Right cardiac atrium (tissue), 5 donors: ENCODE results near the gene STIMATE. TPM values are rescaled to one million over a fixed set of nuclear protein-coding genes. Genes with fewer than 3 reads are reported as not detected.

Experiments used
- ATAC-seq, 2 donors: fragments of 200-7000 bp; cut with Tn5 transposase; one replicate each; pipeline versions ENCODE4 v1.8.0 to v1.9.1; 2020; ENCODE audit warnings: moderate library complexity in 2 of 2, mild to moderate bottlenecking in 1 of 2
- DNase-seq, 3 donors: peaks; one replicate each; pipeline ENCODE4 v3.0.0-alpha.2; 2020
- H3K27ac ChIP-seq: one replicate; pipeline ENCODE4 v1.5.1; 2013; ENCODE audit warnings: mild to moderate bottlenecking, low read length, control low read depth, moderate library complexity
- H3K27me3 ChIP-seq: one replicate; pipeline ENCODE4 v1.6.1; 2013; ENCODE audit not compliant: control insufficient read depth, insufficient read depth
- H3K4me1 ChIP-seq: one replicate; pipeline ENCODE4 v1.6.1; 2013; ENCODE audit warnings: low read length; ENCODE audit not compliant: control insufficient read depth, insufficient read depth
- H3K4me3 ChIP-seq: one replicate; pipeline ENCODE4 v1.5.1; 2013; ENCODE audit warnings: low read length, control low read depth
- H3K9me3 ChIP-seq: one replicate; pipeline ENCODE4 v1.6.1; 2013; ENCODE audit warnings: low read length; ENCODE audit not compliant: control insufficient read depth
- WGBS: extraction: QIAGEN DNeasy Blood & Tissue Kit; methylation state at CpG from one replicate; pipeline ENCODE4 v1.1.7; 2013; 5-methylcytosine and 5-hydroxymethylcytosine counted together
- intact Hi-C, 4 donors: fragments of 100-400 bp; cut with DNase I; formaldehyde crosslinking; loops; one replicate each; pipeline versions ENCODE4 v1.11.0 to v1.14.0; 2022 to 2023
- microRNA-seq, 2 donors: library from miRNA; unstranded; fragments of <30 nt; microRNA quantifications; one replicate each; pipeline ENCODE4 v1.2.0, GENCODE V29; 2020 to 2021
- polyA plus RNA-seq: library from polyadenylated mRNA; stranded (reverse); fragments of 200-250 nt; gene quantifications from one replicate; pipeline ENCODE4 v1.2.3, GENCODE V29; 2013
- total RNA-seq, 4 donors: library from RNA; stranded (reverse); fragmentation: NEBNext Ultra II Directional; extraction: Animal tissue kit (Norgen Biotek cat#: 25700); gene quantifications; one replicate each; pipeline ENCODE4 v1.2.1, GENCODE V29; 2021
- donor health status: healthy with polysubstance abuse.
- donor health status: DM: no; HTN: yes; CAD: no.
- donor health status: DM: no; HTN: no; CAD: no.
- donor health status: DM: no; HTN: yes; CAD: no; lungs with severe emphysema.
- donor health status: DM: yes; HTN: yes; CAD: no.

The STIMATE gene
- total and polyA plus RNA-seq, 5 donors: 4.3 to 9.3 (median 7.8) TPM

DNA sequence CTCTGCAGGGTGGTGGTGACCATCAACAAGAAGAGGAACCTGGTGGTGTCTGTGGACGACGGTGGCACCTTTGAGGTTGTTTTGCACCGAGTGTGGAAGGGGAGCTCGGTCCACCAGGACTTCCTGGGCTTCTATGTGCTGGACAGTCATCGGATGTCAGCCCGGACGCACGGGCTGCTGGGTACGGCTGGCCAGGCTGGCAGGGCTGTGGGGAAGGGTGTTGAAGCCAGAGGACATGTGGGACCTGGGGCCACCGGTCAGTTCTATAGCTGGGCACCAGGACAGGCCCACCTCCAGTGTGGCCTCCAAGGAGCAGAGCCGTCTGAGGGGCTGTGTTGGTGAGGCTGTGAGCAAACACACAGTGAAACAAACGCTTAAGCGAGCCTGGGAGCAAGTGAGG is 106.6 kb downstream of the STIMATE start:
- DNase-seq (no peak), ATAC-seq (no peak)
- Histone ChIP-seq H3K27ac (no peak overlapping the region), H3K9me3 (no peaks in the 10 kb centered on the region), H3K4me1 (no peaks in the 10 kb centered on the region), H3K4me3 (no peak overlapping the region), H3K27me3 (no peaks in the 10 kb centered on the region)
- intact Hi-C loops: no loop called here
- 84% methylated on average over 13 of the region's 13 CpGs for WGBS

DNA sequence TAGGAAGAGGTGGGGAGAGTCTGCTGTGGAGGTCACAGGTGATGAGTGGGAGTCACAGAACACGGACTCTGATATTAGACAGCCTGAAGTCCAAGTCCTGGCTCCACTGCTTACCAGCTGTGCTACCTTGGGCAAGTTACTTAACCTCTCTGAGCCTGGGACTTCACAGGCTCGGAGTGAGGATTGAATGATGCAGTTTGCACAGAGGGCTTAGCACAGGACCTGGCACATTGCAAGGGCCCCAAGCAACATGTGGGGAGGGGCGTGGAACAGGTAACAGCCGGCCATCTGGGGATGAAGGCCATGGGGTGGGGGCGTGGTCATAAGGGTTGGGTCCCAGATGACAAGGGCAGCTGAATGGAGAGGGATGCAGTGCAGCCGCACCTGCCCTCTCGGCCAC is 107.0 kb downstream of the STIMATE start:
- H3K4me1 ChIP-seq: no peaks in the 10 kb centered on the region
- no peak overlapping the region for H3K4me3 ChIP-seq
- intact Hi-C loops: no loop called here
- no peaks in the 10 kb centered on the region for H3K27me3 ChIP-seq
- WGBS: 83% methylated on average over 7 of the region's 7 CpGs
- DNase-seq (peak in 1 of 3 donors; percentile 13), ATAC-seq (no peak)
- H3K9me3 ChIP-seq: no peaks in the 10 kb centered on the region
- H3K27ac ChIP-seq: no peak overlapping the region

DNA sequence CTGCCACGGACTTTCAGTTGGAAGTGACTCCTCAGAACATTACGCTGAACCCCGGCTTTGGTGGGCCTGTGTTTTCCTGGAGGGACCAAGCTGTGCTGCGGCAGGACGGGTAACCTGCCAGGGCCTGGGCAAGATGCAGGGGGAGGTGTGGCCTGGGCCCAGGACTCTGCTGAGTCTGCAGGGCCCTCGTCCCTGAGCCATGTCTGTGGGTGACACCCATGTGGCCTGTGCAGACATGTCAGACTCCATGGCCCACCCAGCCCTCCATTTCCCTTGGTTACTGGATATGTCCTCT is 107.7 kb downstream of the STIMATE start:
- Histone ChIP-seq H3K27ac (no peak overlapping the region), H3K4me3 (no peak overlapping the region), H3K27me3 (no peaks in the 10 kb centered on the region), H3K4me1 (no peaks in the 10 kb centered on the region), H3K9me3 (no peaks in the 10 kb centered on the region)
- ATAC-seq: no peak
- intact Hi-C loops: no loop called here
- 90% methylated on average over 6 of the region's 6 CpGs for WGBS
- DNase-seq: peak in 1 of 3 donors; percentile 35

DNA sequence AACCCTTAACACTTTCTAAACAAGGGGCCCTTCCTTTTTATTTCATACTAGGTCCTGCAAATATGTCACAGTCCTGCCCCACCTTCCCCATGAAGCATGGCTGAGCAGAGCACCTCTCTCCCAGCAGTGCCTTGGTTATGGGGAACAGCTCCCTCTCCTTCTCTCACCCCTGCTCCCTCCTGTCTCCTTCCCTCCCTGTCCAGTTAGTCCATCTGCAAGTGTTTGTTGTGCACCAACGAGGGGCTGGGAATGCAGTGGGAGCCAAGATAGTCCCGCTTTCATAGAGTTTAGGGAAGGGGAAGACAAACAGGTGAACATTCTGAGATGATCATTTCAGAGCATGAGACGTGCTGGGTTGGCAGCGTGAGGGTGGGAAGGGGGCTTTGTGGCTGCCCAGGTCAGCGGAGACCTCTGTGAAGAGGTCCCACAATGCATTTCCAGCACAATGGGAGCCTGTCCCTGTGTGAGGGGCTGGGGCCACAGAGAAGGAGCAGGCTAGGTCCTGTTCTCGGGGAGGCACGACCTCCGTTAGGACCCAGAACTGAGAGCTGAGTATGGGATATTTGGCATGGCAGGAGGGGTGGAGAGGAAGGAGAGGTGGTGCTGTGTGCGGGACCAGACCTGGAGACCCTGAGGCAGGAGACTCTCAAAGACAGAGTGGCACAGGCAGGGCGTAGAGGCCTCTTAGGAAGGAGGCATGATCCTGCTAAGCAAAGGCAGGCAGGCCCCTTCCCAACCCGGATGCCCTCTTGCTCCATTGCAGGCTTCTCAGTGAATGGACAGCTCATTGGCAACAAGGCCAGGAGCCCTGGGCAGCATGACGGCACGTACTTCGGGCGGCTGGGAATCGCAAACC is 108.2 kb downstream of the STIMATE start:
- H3K27ac ChIP-seq: no peak overlapping the region
- no peak overlapping the region for H3K4me3 ChIP-seq
- intact Hi-C loops: no loop called here
- DNase-seq (no peak), ATAC-seq (no peak)
- no peaks in the 10 kb centered on the region for H3K27me3 ChIP-seq
- H3K4me1 ChIP-seq: no peaks in the 10 kb centered on the region
- H3K9me3 ChIP-seq: no peaks in the 10 kb centered on the region
- WGBS: 80% methylated on average over 16 of the region's 16 CpGs

DNA sequence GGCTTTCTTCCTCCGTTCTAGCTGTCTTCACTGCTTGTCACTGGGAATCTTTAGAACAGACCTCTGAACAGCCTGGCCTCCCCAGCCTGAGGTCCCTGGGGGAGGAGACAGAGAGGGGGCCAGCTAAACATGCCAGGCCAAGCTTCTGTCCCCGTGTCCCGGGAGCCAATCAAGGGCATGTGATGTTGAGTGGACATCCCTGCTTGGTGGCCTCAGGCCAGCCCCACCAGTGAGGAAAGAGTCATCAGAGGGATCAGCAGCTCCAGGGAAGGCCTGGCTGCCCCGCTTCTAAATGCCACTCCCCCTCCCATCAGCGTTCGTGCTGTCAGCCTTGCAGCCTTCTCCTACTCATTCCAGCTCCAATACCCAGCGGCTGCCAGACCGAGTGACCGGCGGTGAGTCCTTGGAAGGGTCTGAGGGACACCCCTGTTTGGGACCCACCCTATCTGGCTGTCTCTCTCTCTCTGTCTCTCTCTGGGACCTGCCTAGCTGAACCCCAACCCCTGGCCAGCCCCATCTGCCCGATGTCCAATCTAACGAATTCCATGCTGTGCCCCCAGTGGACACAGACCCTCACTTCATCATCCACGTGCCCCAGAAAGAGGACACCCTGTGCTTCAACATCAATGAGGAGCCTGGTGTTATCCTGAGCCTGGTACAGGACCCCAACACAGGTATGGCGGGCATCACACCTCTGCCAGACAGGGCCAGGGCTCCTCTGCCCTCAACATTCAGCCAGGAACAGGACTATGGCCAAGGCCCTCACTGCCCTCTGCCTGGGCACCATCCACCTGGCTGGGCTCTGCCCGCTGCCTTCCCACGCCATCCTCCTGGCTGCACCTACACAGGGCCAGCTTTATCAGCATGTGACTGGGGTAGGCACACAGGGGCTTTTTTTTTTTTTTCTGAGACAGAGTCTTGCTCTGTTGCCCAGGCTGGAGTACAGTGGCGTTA is 109.4 kb downstream of the STIMATE start:
- ATAC-seq (peak; percentile 20), DNase-seq (peak in 2 of 3 donors; percentile 31 to 57)
- WGBS: 63% methylated on average over 17 of the region's 17 CpGs
- no peaks in the 10 kb centered on the region for H3K9me3 ChIP-seq
- H3K4me1 ChIP-seq: no peaks in the 10 kb centered on the region
- no peaks in the 10 kb centered on the region for H3K27me3 ChIP-seq
- intact Hi-C loops: no loop called here
- H3K27ac ChIP-seq: no peak overlapping the region
- no peak overlapping the region for H3K4me3 ChIP-seq

DNA sequence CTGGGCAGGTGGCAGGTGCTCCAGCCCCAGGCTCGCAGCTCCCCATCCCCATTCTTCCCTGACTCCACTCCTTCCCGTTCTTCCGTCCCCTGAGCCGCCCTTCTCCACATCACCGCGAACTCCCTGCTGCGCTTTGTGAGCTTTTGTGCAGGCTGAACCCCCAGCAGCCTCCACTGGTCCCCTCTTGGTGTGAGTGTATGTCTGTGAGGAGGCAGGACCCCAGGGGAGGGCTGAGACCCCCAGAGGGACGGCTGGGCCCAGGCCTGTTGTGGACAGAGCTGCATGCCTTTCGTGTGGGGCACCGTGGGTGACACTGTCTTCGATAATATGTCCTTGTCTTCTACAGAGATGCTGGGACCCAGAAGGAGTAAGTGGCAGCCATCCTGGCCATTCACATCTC is 110.1 kb downstream of the STIMATE start:
- H3K4me3 ChIP-seq: no peak overlapping the region
- no peak for DNase-seq
- 80% methylated on average over 11 of the region's 11 CpGs for WGBS
- intact Hi-C loops: no loop called here
- no peak for ATAC-seq
- H3K27me3 ChIP-seq: no peaks in the 10 kb centered on the region
- no peak overlapping the region for H3K27ac ChIP-seq
- H3K4me1 ChIP-seq: no peaks in the 10 kb centered on the region
- H3K9me3 ChIP-seq: no peaks in the 10 kb centered on the region

Small RNA genes within 50 kb of the gene (microRNA-seq; reads per million reads assigned to microRNA genes)
- 0 reads per million in 2 donors for gene MIR8064

Other genes starting within 250 kb of the STIMATE start
- gene PBRM1, start 211.6 kb downstream of the STIMATE start, total RNA-seq: 10 to 100 TPM; 51.4 to 56.8 (median 55.6) TPM
- 10.0 TPM for gene PBRM1, start 211.6 kb downstream of the STIMATE start, polyA plus RNA-seq
- gene GNL3, start 211.5 kb downstream of the STIMATE start, total RNA-seq: 10 to 100 TPM; 25.2 to 43.9 (median 29.1) TPM
- gene GNL3, start 211.5 kb downstream of the STIMATE start, polyA plus RNA-seq: 27.7 TPM
- 10 to 100 TPM; 35.6 to 41.8 (median 41.0) TPM for gene GLT8D1, start 191.8 kb downstream of the STIMATE start, total RNA-seq
- gene GLT8D1, start 191.8 kb downstream of the STIMATE start, polyA plus RNA-seq: 32.9 TPM
- gene SPCS1, start 191.4 kb downstream of the STIMATE start, total RNA-seq: 10 to 100 TPM; 78.9 to 81.8 (median 79.9) TPM
- 132 TPM for gene SPCS1, start 191.4 kb downstream of the STIMATE start, polyA plus RNA-seq
- gene NEK4, start 126.6 kb downstream of the STIMATE start, total RNA-seq: 10 to 100 TPM; 16.4 to 18.2 (median 17.5) TPM
- 4.5 TPM for gene NEK4, start 126.6 kb downstream of the STIMATE start, polyA plus RNA-seq
- not detected for gene ITIH1, start 119.9 kb downstream of the STIMATE start, total RNA-seq
- 0.18 TPM for gene ITIH1, start 119.9 kb downstream of the STIMATE start, polyA plus RNA-seq
- gene ITIH3, start 102.8 kb downstream of the STIMATE start, total RNA-seq: 1 to 10 TPM in 1 of 4 donors, under 1 TPM in 3; 0.21 to 1.8 (median 0.53) TPM
- 0.43 TPM for gene ITIH3, start 102.8 kb downstream of the STIMATE start, polyA plus RNA-seq
- 1 to 10 TPM; 3.4 to 5.7 (median 5.0) TPM for gene ITIH4, start 66.9 kb downstream of the STIMATE start, total RNA-seq
- gene ITIH4, start 66.9 kb downstream of the STIMATE start, polyA plus RNA-seq: 5.0 TPM
- 10 to 100 TPM; 12.7 to 48.6 (median 41.4) TPM for gene MUSTN1, start 62.5 kb downstream of the STIMATE start, total RNA-seq
- 152 TPM for gene MUSTN1, start 62.5 kb downstream of the STIMATE start, polyA plus RNA-seq
- gene SFMBT1, start 148.5 kb upstream of the STIMATE start, total RNA-seq: 10 to 100 TPM; 12.3 to 19.3 (median 16.0) TPM
- 3.8 TPM for gene SFMBT1, start 148.5 kb upstream of the STIMATE start, polyA plus RNA-seq
- gene RFT1, start 232.9 kb upstream of the STIMATE start, total RNA-seq: 10 to 100 TPM; 10.6 to 12.9 (median 12.6) TPM
- gene RFT1, start 232.9 kb upstream of the STIMATE start, polyA plus RNA-seq: 7.0 TPM